H1 (cell line): ENCODE measurements around the gene FRMD3. TPM values are rescaled to one million over a fixed set of nuclear protein-coding genes. Genes with fewer than 3 reads are reported as not detected.

ENCODE experiments used
- BRCA1 ChIP-seq: IDR thresholded peaks from 2 replicates; pipeline ENCODE4 v1.6.1; 2012; ENCODE audit warnings: low read depth, low read length, improper control_type of control experiment
- CEBPB ChIP-seq: IDR thresholded peaks from 2 replicates; pipeline ENCODE4 v1.6.1; 2012; ENCODE audit warnings: low read depth, low read length
- CTCF ChIP-seq, 3 experiments: IDR thresholded peaks; 1 replicate in 2 of 3; 2 replicates in 1 of 3; pipeline versions ENCODE4 v1.5.1 to v1.6.1; 2011; ENCODE audit warnings: low read length in 3 of 3, mild to moderate bottlenecking in 3 of 3, inconsistent platforms in 2 of 3, low read depth in 1 of 3, moderate library complexity in 1 of 3; ENCODE audit not compliant: insufficient read depth in 1 of 3; ENCODE audit errors: control extremely low read depth in 1 of 3
- SUZ12 ChIP-seq: fragments of 200-600 bp; sonication (generic); IDR thresholded peaks from 2 replicates; pipeline ENCODE4 v1.6.1; 2012; ENCODE audit warnings: mild to moderate bottlenecking, inconsistent platforms, low read length, moderate library complexity, mixed read lengths
- polyA plus RNA-seq, 7 experiments: library from polyadenylated mRNA; depleted of rRNA in 3 of 7; stranded (reverse) in 5 of 7; unstranded in 2 of 7; fragments of >200 nt in 5 of 7; fragments of 200-250 nt in 2 of 7; gene quantifications; 1 replicate in 5 of 7; 2 replicates in 1 of 7; 4 replicates in 1 of 7; pipeline versions ENCODE4 v1.2.1 to v1.2.3, GENCODE V29; 2011 to 2013; ENCODE audit warnings: missing spikeins in 2 of 7, mixed read lengths in 2 of 7
- total RNA-seq: library from RNA; stranded (reverse); fragmentation: NEBNext Ultra II Directional; extraction: Animal tissue kit (Norgen Biotek cat#: 25700); gene quantifications from 2 replicates; pipeline ENCODE4 v1.2.1, GENCODE V29; 2021

Gene FRMD3
- total and polyA plus RNA-seq, 2 of the 8 experiments (the other 6 are each of a cell fraction or from before 2014, with no cell fraction given): 0.15 to 1.4 TPM

DNA sequence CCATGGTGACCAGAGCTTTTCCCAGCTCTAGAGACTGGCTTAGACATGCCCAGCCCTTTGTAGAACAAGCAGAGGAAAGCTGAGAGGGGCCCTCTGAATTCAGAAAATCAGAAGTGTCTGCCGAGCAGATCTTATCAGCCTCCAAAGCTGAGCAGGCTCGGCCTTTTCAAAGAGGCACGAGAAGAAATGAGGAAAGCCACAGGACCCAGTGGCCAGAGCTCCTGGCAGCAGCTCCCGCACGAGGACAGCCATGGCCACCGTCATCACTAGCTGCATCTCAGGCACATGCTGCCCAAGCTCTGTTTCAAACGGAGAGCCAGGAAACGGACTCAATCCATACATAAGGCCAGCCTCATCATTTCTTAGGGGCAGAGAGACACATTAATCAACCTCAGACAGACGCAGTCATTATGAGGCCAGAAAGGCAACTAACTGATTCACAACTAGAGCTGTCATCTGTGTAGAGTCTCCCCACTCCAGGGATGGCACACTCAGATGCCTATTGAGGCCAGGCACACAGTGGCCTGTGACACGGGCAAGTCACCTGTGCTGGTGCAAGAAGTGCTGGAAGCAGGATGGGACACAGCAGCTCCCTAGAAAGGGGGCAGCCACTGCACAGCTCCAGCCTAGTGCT is 194.7 kb downstream of the FRMD3 start (continued):
- TF ChIP-seq BRCA1 (no peak), SUZ12 (no peak), CTCF (IDR thresholded peaks at IDR 0.05; ENCODE audit: control extremely low read depth in 1 of 3, insufficient read depth in 1 of 3, low read depth in 1 of 3, low read length in 3 of 3) (no peak), CEBPB (no peak)
